ENCODE results near the gene DCDC2.

DCDC2 gene

DNA sequence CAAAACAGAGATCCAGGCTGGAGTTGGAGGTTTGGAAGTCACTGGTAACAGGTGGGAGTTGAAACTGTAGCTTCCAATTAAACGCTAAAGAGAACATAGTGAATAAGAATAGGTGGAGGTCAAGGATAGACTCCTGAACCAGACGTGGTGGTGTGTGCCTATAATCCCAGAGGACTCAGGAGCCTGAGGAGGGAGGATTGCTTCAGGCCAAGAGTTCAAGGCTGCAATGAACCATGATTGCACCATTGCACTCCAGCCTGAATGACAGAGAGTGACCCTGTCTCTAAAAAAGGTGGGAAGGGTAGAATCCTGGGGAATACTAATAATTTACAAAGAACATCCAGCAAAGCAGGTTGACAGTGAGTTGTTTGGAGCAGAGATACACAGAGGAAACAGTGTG, 218.2 kb downstream of the DCDC2 start:
- DNase-seq, result no peak

DNA sequence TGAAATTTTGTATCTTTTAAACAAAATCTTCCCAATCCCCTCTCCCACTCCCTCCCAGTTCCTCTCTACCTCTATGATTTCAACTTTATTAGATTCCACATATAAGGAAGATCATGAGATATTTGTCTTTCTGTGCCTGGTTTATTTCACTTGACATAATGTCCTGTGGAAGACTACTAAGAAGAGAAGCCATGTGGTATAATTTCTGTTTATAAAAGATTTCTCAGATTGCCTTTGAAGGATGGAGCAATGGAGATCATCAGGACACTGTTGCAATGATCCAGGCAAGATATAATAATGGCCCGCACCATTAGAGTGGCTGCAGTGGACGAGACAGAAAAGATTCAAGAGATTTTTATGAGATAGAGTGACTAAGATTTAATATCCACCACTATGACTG, 218.8 kb downstream of the DCDC2 start:
- DNase-seq, result no peak

DNA sequence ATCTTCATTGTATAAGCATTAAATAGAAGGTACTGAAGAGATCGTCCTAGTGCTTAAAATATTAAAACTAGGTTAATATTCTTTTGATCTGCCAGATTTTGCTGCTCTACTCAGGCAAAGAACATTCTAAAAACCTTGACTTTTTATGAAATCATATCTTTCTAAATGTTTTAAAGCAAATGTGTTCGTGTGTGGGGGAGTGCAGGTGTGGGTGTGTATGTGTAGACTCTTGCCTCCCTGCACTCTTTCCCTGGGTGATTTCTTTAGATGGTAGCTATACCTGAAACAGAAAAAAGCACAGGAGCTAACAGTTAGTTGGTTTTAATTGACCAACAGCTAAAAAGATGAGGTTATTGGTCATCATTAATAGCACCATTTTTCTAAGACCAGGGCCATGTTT, 226.1 kb downstream of the DCDC2 start:
- DNase-seq, result no peak

DNA sequence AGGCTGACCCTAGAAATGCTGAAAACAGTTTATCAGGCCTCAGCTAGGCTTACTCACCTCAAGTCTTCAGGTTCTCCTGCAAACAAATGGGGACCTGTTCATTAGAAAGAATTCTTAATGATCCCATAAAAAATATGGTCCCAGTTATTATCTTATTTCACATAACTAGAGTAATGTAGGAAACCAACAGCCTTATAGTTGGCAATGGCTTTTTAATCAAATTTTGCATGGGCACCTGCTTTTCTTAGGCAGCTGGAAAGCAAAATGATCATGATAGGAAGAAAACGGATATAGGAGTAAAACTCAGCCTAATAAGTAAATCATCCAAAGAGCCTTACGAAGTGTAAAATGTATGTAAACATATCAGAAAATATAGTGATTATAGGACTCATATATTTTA, 230.5 kb downstream of the DCDC2 start:
- DNase-seq, result no peak

DNA sequence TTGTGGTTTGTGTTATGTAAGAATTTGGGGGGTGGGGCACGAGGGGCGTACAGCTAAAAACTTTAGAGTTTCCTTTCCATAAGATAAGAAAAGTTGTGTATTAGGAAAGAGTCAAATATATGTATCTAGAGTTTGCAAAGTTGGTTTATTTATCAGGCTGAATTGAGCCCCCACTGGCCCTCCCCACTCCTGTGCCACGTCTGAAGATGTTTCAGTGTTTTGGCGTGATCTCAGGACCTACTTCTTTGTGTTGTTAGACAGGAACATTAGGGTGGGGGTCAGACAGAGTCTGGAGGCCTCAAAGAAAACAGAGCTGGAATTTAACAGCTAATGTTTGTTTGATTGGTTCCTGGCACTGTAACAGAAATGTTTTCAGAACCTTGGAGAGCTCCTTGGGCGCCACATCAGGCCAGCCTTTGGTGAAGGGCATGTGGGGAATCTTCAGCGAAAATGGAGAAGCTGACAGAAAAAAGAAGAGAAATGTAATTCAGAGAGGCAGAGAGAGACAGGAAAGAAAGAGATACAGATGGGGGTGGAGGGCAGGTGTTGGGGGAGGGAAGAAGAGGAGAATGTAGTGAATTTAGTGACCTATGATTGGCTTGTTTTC, 231.2 kb downstream of the DCDC2 start:
- no peak for DNase-seq

DNA sequence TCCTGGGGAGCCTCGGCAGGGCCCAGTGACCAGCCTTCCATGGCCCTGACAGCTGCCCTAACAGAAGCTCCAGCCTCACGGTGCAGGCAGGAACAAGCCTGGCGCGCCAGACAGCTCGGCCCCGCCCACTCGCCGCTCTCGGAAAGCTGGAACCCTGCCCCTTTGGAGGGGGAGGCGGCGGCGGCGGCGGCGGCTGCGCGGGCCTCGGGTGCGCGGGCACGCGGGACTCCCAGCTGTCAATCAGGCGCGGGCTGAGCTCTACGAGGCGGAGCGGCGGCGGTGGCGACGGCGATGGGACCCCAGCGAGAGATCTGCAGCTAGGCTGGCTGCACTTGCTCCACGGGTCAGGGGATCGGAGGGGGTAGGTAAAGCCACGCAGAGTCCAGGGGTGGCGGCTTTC, 231.9 kb downstream of the DCDC2 start, which contains the start of gene NRSN1:
Gene NRSN1, plus strand, starts transcription at position 236 of the 400 bp plus-strand sequence. CDS start 8,113 bp downstream, outside the sequence.
- peak; percentile 54 for DNase-seq

DNA sequence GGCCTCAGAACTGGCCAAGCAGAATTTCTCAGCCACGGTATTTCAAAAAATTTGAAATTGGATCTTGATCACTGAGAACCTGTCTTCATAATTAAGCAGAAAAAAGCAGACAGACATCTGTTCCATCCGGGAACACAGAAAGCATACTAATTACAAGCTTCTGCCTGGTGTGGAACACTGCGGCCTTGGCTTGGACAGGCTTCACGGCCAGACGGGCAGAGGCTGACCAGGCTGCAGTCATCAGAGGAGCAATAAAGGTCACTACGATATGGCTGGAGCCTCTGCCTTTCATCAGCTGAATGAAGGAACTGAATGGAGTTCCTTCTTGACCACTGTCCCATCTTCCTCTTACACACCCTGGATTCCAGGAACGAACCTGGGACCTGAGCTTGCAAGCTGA, 235.7 kb downstream of the DCDC2 start:
- DNase-seq, result no peak

Data from NCI-H1092 treated with DMSO at 0.1 percent for 48 hours (cell line).